HepG2 (cell line): ENCODE results near the gene RPGRIP1. TPM values are rescaled to one million over a fixed set of nuclear protein-coding genes. Genes with fewer than 3 reads are reported as not detected.
A peak's percentile ranks its signal among the peaks of the same experiment; 100 is the strongest.

Experiments
- ARID2 ChIP-seq: sonication (generic); formaldehyde crosslinking; IDR thresholded peaks from 2 replicates; pipeline ENCODE4 v1.8.1; 2022; ENCODE audit warnings: mild to moderate bottlenecking, missing genetic modification reagents, borderline replicate concordance
- CHD2 ChIP-seq: IDR thresholded peaks from 2 replicates; pipeline ENCODE4 v1.6.1; 2011; ENCODE audit warnings: low read depth, low read length, improper control_type of control experiment
- DDIT3 ChIP-seq: sonication (generic); formaldehyde crosslinking; IDR thresholded peaks from 2 replicates; pipeline ENCODE4 v1.4.0; 2020; ENCODE audit warnings: mild to moderate bottlenecking, missing genetic modification reagents
- FOXA3 ChIP-seq: IDR thresholded peaks from 2 replicates; pipeline ENCODE4 v1.6.1; 2016; ENCODE audit warnings: missing genetic modification reagents, missing compliant biosample characterization
- GATAD2A ChIP-seq: IDR thresholded peaks from 2 replicates; pipeline ENCODE4 v1.6.1; 2016
- KLF15 ChIP-seq: sonication (generic); formaldehyde crosslinking; IDR thresholded peaks from 2 replicates; pipeline ENCODE4 v1.8.1; 2023; ENCODE audit warnings: borderline replicate concordance, mild to moderate bottlenecking, inconsistent platforms, missing genetic modification reagents, mixed read lengths
- NFE2L2 ChIP-seq: fragments of 150-350 bp; IDR thresholded peaks from 2 replicates; pipeline ENCODE4 v1.6.1; 2014; ENCODE audit warnings: low read length
- PAF1 ChIP-seq: IDR thresholded peaks from 2 replicates; pipeline ENCODE4 v1.6.1; 2016; ENCODE audit warnings: missing genetic modification reagents, missing compliant biosample characterization
- POLR2AphosphoS5 ChIP-seq: IDR thresholded peaks from 2 replicates; pipeline ENCODE4 v1.6.1; 2012; ENCODE audit warnings: low read depth, low read length
- PPARG ChIP-seq: conservative IDR thresholded peaks from 2 replicates; pipeline ENCODE4 v1.6.1; 2016; ENCODE audit warnings: missing biosample characterization, missing genetic modification reagents
- RBM22 ChIP-seq: fragments of 200-400 bp; formaldehyde crosslinking; optimal IDR thresholded peaks from 2 replicates; pipeline ENCODE3; 2017; ENCODE audit warnings: mild to moderate bottlenecking, low read length, moderate library complexity
- SAP130 ChIP-seq: IDR thresholded peaks from 2 replicates; pipeline ENCODE4 v1.6.1; 2016; ENCODE audit warnings: low read depth
- ZFP90 ChIP-seq: sonication (generic); formaldehyde crosslinking; IDR thresholded peaks from 2 replicates; pipeline ENCODE4 v1.8.0; 2022; ENCODE audit warnings: missing genetic modification reagents, mild to moderate bottlenecking, inconsistent platforms, borderline replicate concordance
- ZNF224 ChIP-seq: sonication (generic); formaldehyde crosslinking; IDR thresholded peaks from 2 replicates; pipeline ENCODE4 v1.5.0; 2020; ENCODE audit warnings: mild to moderate bottlenecking, missing genetic modification reagents
- ZNF225 ChIP-seq: sonication (generic); formaldehyde crosslinking; IDR thresholded peaks from 2 replicates; pipeline ENCODE4 v1.4.0; 2020; ENCODE audit warnings: mild to moderate bottlenecking, missing genetic modification reagents
- ZNF460 ChIP-seq: sonication (generic); formaldehyde crosslinking; IDR thresholded peaks from 2 replicates; pipeline ENCODE4 v1.5.1; 2020; ENCODE audit warnings: missing genetic modification reagents, mild to moderate bottlenecking, borderline replicate concordance
- ZNF503 ChIP-seq: sonication (generic); formaldehyde crosslinking; IDR thresholded peaks from 2 replicates; pipeline ENCODE4 v1.4.0; 2020; ENCODE audit warnings: missing genetic modification reagents
- ZNF761 ChIP-seq: sonication (generic); formaldehyde crosslinking; conservative IDR thresholded peaks from 2 replicates; pipeline ENCODE4 v1.4.0; 2020; ENCODE audit warnings: mild to moderate bottlenecking, missing genetic modification reagents
- ZNF772 ChIP-seq: sonication (generic); formaldehyde crosslinking; IDR thresholded peaks from 2 replicates; pipeline ENCODE4 v1.5.0; 2020; ENCODE audit warnings: mild to moderate bottlenecking, missing genetic modification reagents
- polyA plus RNA-seq, 8 experiments: library from polyadenylated mRNA; depleted of rRNA in 3 of 8; stranded (reverse) in 7 of 8; unstranded in 1 of 8; fragments of >200 nt; fragmentation: Illumina TruSeq in 4 of 8; extraction: Trizol in 4 of 8; gene quantifications; 2 replicates each; pipeline versions ENCODE4 v1.2.1 to v1.2.3, GENCODE V29; 2011 to 2016; ENCODE audit warnings: low read depth in 4 of 8, missing spikeins in 1 of 8, mixed read lengths in 1 of 8; ENCODE audit not compliant: insufficient read depth in 1 of 8
- total RNA-seq, 5 experiments: library from RNA; depleted of rRNA; stranded (reverse); fragments of >200 nt; fragmentation: Illumina TruSeq; extraction: Trizol; gene quantifications; 2 replicates each; pipeline ENCODE4 v1.2.3, GENCODE V29; 2016; ENCODE audit warnings: low read depth in 1 of 5
- TF ChIP-seq, protein P1 (sequence below), 2 experiments: fragments of 450-650 bp in 1 of 2; sonication (generic) in 1 of 2; formaldehyde crosslinking; IDR thresholded peaks; 2 replicates each; pipeline versions ENCODE4 v1.5.0 to v1.8.0; 2020 to 2022; ENCODE audit warnings: mild to moderate bottlenecking in 1 of 2, missing genetic modification reagents in 1 of 2

Gene RPGRIP1
- total and polyA plus RNA-seq, 2 of the 13 experiments (the other 11 are each of a cell fraction or from before 2014, with no cell fraction given): 0.13 to 1.1 TPM

GRCh38 chr14:21264025-21264801, 15.7 kb upstream of the RPGRIP1 start (continued):
- TF ChIP-seq ZNF460 (CRISPR knock-in tag) (peak; percentile 69; the same call in 1 of the 2 replicates), ZNF761 (CRISPR knock-in tag) (0 out of 2 replicates have a peak, but pooled peaks have one; percentile 21), PAF1 (0 out of 2 replicates have a peak, but pooled peaks have one; percentile 9), CHD2 (no peak), PPARG (CRISPR knock-in tag) (no peak), FOXA3 (CRISPR knock-in tag) (peak; percentile 12; the same call in 1 of the 2 replicates), ZNF224 (CRISPR knock-in tag) (no peak), ZNF225 (no peak), ARID2 (CRISPR knock-in tag) (peak; percentile 31; the same call in 1 of the 2 replicates), RBM22 (peak; percentile 25), GATAD2A (0 out of 2 replicates have a peak, but pooled peaks have one; percentile 11), DDIT3 (CRISPR knock-in tag) (no peak), POLR2AphosphoS5 (peak; percentile 13), ZFP90 (CRISPR knock-in tag) (no peak), NFE2L2 (peak; percentile 76), ZNF503 (CRISPR knock-in tag) (0 out of 2 replicates have a peak, but pooled peaks have one; percentile 10), ZNF772 (CRISPR knock-in tag) (no peak), KLF15 (no peak), SAP130 (CRISPR knock-in tag) (peak; percentile 31)
- TF ChIP-seq, protein P1, sequence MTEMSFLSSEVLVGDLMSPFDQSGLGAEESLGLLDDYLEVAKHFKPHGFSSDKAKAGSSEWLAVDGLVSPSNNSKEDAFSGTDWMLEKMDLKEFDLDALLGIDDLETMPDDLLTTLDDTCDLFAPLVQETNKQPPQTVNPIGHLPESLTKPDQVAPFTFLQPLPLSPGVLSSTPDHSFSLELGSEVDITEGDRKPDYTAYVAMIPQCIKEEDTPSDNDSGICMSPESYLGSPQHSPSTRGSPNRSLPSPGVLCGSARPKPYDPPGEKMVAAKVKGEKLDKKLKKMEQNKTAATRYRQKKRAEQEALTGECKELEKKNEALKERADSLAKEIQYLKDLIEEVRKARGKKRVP (CRISPR knock-in tag; IDR thresholded peaks at IDR 0.05): 0 out of 4 replicates have a peak, but pooled peaks of 1 of the 2 experiments have one; percentile 61
